Measurements from ENCODE around the gene RBL1.
A peak's percentile ranks its signal among the peaks of the same experiment; 100 is the strongest.

RBL1 gene

DNA sequence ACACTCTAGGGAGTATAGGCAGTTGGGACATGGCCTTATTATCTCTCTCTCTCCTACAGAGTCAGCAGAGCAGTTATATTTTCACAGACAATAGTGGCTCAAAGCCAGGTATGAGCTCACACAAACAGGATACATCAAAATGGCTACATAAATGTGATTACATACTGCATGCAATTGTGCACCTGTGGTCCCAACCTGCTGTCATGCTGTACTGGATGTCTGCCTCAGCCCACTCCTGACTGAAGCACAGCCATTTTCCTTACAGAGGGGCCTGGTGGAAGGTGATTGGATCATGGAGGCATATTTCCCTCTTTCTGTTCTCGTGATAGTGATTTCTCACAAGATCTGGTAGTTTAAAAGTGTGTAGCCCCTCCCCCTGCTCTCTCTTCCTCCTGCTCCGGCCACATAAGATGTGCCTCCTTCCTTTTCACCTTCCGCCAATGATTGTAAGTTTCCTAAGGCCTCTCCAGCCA, 107.3 kb downstream of the RBL1 start:
- no peak overlapping the region for H3K9ac ChIP-seq (ENCODE audit: low read length)
- H2BK12ac ChIP-seq (ENCODE audit: low read length in 2 of 2), result no peak overlapping the region
- H4K91ac ChIP-seq (ENCODE audit: low read length), result no peak overlapping the region
- no peak overlapping the region for H2BK15ac ChIP-seq (ENCODE audit: low read depth, poor library complexity, severe bottlenecking)
- 93% methylated on average over 3 of the region's 3 CpGs for WGBS
- H3K27ac ChIP-seq (ENCODE audit: low read length, poor library complexity, severe bottlenecking), result no peak overlapping the region
- no peak overlapping the region for H2BK120ac ChIP-seq (ENCODE audit: low read depth, low read length)
- H2AFZ ChIP-seq (ENCODE audit: low read depth, low read length), result peak overlapping the region; percentile 61
- no peaks in the 10 kb centered on the region for H3K4me1 ChIP-seq (ENCODE audit: control insufficient read depth, insufficient read depth, low read depth, low read length)
- no peak overlapping the region for H3K18ac ChIP-seq (ENCODE audit: low read depth in 1 of 2, low read length in 2 of 2)
- peaks cover 8% of the 10 kb centered on the region for H3K9me3 ChIP-seq (ENCODE audit: control insufficient read depth, low read length)
- H4K8ac ChIP-seq (ENCODE audit: low read length), result no peak overlapping the region
- H3K4me3 ChIP-seq (ENCODE audit: insufficient read depth in 1 of 2, low read depth in 1 of 2, low read length in 2 of 2), result no peak overlapping the region
- H3K4ac ChIP-seq (ENCODE audit: low read depth in 1 of 2, low read length in 2 of 2), result no peak overlapping the region
- H3K79me1 ChIP-seq (replicated peaks; ENCODE audit: low read length, poor library complexity, severe bottlenecking), result no peaks in the 10 kb centered on the region
- H2BK5ac ChIP-seq (ENCODE audit: low read depth, low read length, poor library complexity, severe bottlenecking), result no peak overlapping the region
- H3K27me3 ChIP-seq (ENCODE audit: control insufficient read depth in 1 of 2, insufficient read depth in 1 of 2, low read length in 2 of 2), result no peaks in the 10 kb centered on the region
- H3K14ac ChIP-seq (ENCODE audit: low read length in 2 of 2), result no peak overlapping the region
- H3K23ac ChIP-seq (ENCODE audit: low read length in 2 of 2), result no peak overlapping the region
- DNase-seq, result no peak
- H3K36me3 ChIP-seq (ENCODE audit: control insufficient read depth in 1 of 2, insufficient read depth in 2 of 2, low read depth in 1 of 2, low read length in 2 of 2), result no peaks in the 10 kb centered on the region
- no peak overlapping the region for H2AK5ac ChIP-seq (ENCODE audit: low read length, severe bottlenecking)
- no peak overlapping the region for H3K4me2 ChIP-seq (ENCODE audit: low read length, poor library complexity, severe bottlenecking)

- Histone ChIP-seq H2BK15ac (ENCODE audit: low read depth, poor library complexity, severe bottlenecking) (no peak overlapping the region), H3K27me3 (ENCODE audit: control insufficient read depth in 1 of 2, insufficient read depth in 1 of 2, low read length in 2 of 2) (no peaks in the 10 kb centered on the region), H3K4me1 (ENCODE audit: control insufficient read depth, insufficient read depth, low read depth, low read length) (no peaks in the 10 kb centered on the region), H2BK120ac (ENCODE audit: low read depth, low read length) (no peak overlapping the region), H3K9ac (ENCODE audit: low read length) (no peak overlapping the region), H3K4me2 (ENCODE audit: low read length, poor library complexity, severe bottlenecking) (no peak overlapping the region), H3K79me1 (replicated peaks; ENCODE audit: low read length, poor library complexity, severe bottlenecking) (no peaks in the 10 kb centered on the region), H2BK12ac (ENCODE audit: low read length in 2 of 2) (no peak overlapping the region), H3K36me3 (ENCODE audit: control insufficient read depth in 1 of 2, insufficient read depth in 2 of 2, low read depth in 1 of 2, low read length in 2 of 2) (no peaks in the 10 kb centered on the region), H4K8ac (ENCODE audit: low read length) (no peak overlapping the region), H3K4me3 (ENCODE audit: insufficient read depth in 1 of 2, low read depth in 1 of 2, low read length in 2 of 2) (no peak overlapping the region), H3K23ac (ENCODE audit: low read length in 2 of 2) (no peak overlapping the region), H3K4ac (ENCODE audit: low read depth in 1 of 2, low read length in 2 of 2) (no peak overlapping the region), H3K14ac (ENCODE audit: low read length in 2 of 2) (no peak overlapping the region), H3K9me3 (ENCODE audit: control insufficient read depth, low read length) (no peaks in the 10 kb centered on the region), H2AK5ac (ENCODE audit: low read length, severe bottlenecking) (no peak overlapping the region), H3K18ac (ENCODE audit: low read depth in 1 of 2, low read length in 2 of 2) (no peak overlapping the region), H3K27ac (ENCODE audit: low read length, poor library complexity, severe bottlenecking) (no peak overlapping the region), H4K91ac (ENCODE audit: low read length) (no peak overlapping the region), H2AFZ (ENCODE audit: low read depth, low read length) (no peak overlapping the region), H2BK5ac (ENCODE audit: low read depth, low read length, poor library complexity, severe bottlenecking) (no peak overlapping the region)
- no peak for DNase-seq
- 68% methylated on average over 5 of the region's 6 CpGs for WGBS
Observed at GRCh38 chr20:36984257-36984638, 111.5 kb downstream of the RBL1 start.

DNA sequence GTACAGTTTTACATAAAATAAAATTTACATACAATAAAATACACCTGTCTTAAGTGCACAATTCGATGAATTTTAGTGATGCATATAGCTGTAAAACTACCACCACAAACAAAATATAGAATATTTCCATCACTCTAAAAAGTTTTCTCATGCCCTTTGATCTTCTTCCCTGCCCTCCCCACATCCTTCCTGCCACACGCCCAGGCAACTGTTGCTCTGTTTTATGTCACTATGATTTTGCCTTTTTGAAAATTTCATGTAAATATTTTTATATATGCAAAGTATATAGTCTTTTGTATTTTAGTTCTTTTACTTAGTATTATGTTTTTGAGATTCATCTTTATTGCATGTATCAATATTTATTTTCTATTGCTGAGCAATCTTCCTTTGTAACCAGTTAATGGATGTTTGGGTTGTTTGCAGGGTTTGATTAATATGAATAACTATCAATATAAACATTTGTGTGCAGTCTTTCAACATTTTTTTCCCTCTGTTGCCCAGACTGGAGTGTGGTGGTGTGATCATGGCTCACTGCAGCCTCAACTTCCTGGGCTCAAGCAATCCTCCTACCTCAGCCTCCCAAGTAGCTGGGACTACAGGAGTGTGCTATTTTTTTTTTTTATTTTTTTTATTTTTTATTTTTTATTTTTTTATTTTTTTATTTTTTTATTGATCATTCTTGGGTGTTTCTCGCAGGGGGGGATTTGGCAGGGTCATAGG, 120.5 kb downstream of the RBL1 start:
- Histone ChIP-seq H3K23ac (ENCODE audit: low read length in 2 of 2) (no peak overlapping the region), H2BK120ac (ENCODE audit: low read depth, low read length) (no peak overlapping the region), H3K4me3 (ENCODE audit: insufficient read depth in 1 of 2, low read depth in 1 of 2, low read length in 2 of 2) (no peak overlapping the region), H2AFZ (ENCODE audit: low read depth, low read length) (no peak overlapping the region), H3K4ac (ENCODE audit: low read depth in 1 of 2, low read length in 2 of 2) (no peak overlapping the region), H4K91ac (ENCODE audit: low read length) (no peak overlapping the region), H4K8ac (ENCODE audit: low read length) (no peak overlapping the region), H3K9me3 (ENCODE audit: control insufficient read depth, low read length) (no peaks in the 10 kb centered on the region), H2BK5ac (ENCODE audit: low read depth, low read length, poor library complexity, severe bottlenecking) (no peak overlapping the region), H2AK5ac (ENCODE audit: low read length, severe bottlenecking) (no peak overlapping the region), H3K9ac (ENCODE audit: low read length) (no peak overlapping the region), H3K14ac (ENCODE audit: low read length in 2 of 2) (no peak overlapping the region), H3K79me1 (replicated peaks; ENCODE audit: low read length, poor library complexity, severe bottlenecking) (no peaks in the 10 kb centered on the region), H3K4me2 (ENCODE audit: low read length, poor library complexity, severe bottlenecking) (no peak overlapping the region), H3K36me3 (ENCODE audit: control insufficient read depth in 1 of 2, insufficient read depth in 2 of 2, low read depth in 1 of 2, low read length in 2 of 2) (no peaks in the 10 kb centered on the region), H3K4me1 (ENCODE audit: control insufficient read depth, insufficient read depth, low read depth, low read length) (no peaks in the 10 kb centered on the region), H3K27ac (ENCODE audit: low read length, poor library complexity, severe bottlenecking) (no peak overlapping the region), H3K18ac (ENCODE audit: low read depth in 1 of 2, low read length in 2 of 2) (no peak overlapping the region), H2BK15ac (ENCODE audit: low read depth, poor library complexity, severe bottlenecking) (no peak overlapping the region), H2BK12ac (ENCODE audit: low read length in 2 of 2) (no peak overlapping the region), H3K27me3 (ENCODE audit: control insufficient read depth in 1 of 2, insufficient read depth in 1 of 2, low read length in 2 of 2) (no peaks in the 10 kb centered on the region)
- DNase-seq, result no peak
- 88% methylated on average over 1 of the region's 3 CpGs for WGBS

DNA sequence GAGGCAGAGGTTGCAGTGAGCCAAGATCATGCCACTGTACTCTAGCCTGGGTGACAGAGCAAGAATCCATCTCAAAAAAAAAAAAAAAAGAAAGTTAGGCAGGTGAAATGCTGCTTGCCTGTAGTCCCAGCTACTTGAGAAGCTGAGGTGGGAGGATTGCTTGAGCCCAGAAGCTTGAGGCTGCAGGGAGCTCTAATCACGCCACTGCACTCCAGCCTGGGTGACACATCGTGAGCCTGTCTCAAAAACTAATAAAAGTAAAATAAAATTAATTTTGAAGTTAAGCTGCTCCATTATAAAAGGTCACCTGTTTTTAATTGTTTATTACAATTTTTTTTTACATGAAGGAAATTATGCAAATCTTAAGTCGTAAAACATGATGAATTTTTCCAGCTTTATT, 121.1 kb downstream of the RBL1 start:
- Histone ChIP-seq H4K8ac (ENCODE audit: low read length) (no peak overlapping the region), H3K9ac (ENCODE audit: low read length) (no peak overlapping the region), H3K4ac (ENCODE audit: low read depth in 1 of 2, low read length in 2 of 2) (no peak overlapping the region), H3K4me3 (ENCODE audit: insufficient read depth in 1 of 2, low read depth in 1 of 2, low read length in 2 of 2) (no peak overlapping the region), H3K27me3 (ENCODE audit: control insufficient read depth in 1 of 2, insufficient read depth in 1 of 2, low read length in 2 of 2) (no peaks in the 10 kb centered on the region), H3K9me3 (ENCODE audit: control insufficient read depth, low read length) (no peaks in the 10 kb centered on the region), H2BK5ac (ENCODE audit: low read depth, low read length, poor library complexity, severe bottlenecking) (no peak overlapping the region), H2BK15ac (ENCODE audit: low read depth, poor library complexity, severe bottlenecking) (no peak overlapping the region), H3K27ac (ENCODE audit: low read length, poor library complexity, severe bottlenecking) (no peak overlapping the region), H3K4me2 (ENCODE audit: low read length, poor library complexity, severe bottlenecking) (no peak overlapping the region), H2AFZ (ENCODE audit: low read depth, low read length) (no peak overlapping the region), H2BK120ac (ENCODE audit: low read depth, low read length) (no peak overlapping the region), H3K18ac (ENCODE audit: low read depth in 1 of 2, low read length in 2 of 2) (no peak overlapping the region), H3K4me1 (ENCODE audit: control insufficient read depth, insufficient read depth, low read depth, low read length) (no peaks in the 10 kb centered on the region), H3K79me1 (replicated peaks; ENCODE audit: low read length, poor library complexity, severe bottlenecking) (no peaks in the 10 kb centered on the region), H2AK5ac (ENCODE audit: low read length, severe bottlenecking) (no peak overlapping the region), H3K36me3 (ENCODE audit: control insufficient read depth in 1 of 2, insufficient read depth in 2 of 2, low read depth in 1 of 2, low read length in 2 of 2) (no peaks in the 10 kb centered on the region), H4K91ac (ENCODE audit: low read length) (no peak overlapping the region), H3K23ac (ENCODE audit: low read length in 2 of 2) (no peak overlapping the region), H2BK12ac (ENCODE audit: low read length in 2 of 2) (no peak overlapping the region), H3K14ac (ENCODE audit: low read length in 2 of 2) (no peak overlapping the region)
- no peak for DNase-seq
- no CpG with 5 or more reads among the region's 3 CpGs for WGBS

Data from mesenchymal stem cell (in vitro differentiated cells and primary cell).